Lower lobe of right lung (tissue), 2 donors: ENCODE measurements around the gene GCN1. TPM values are rescaled to one million over a fixed set of nuclear protein-coding genes. Genes with fewer than 3 reads are reported as not detected.
A peak's percentile ranks its signal among the peaks of the same experiment; 100 is the strongest.

Experiments used
- ATAC-seq, 2 donors: fragments of 200-7000 bp; cut with Tn5 transposase; one replicate each; pipeline ENCODE4 v1.9.1; 2020 to 2022; ENCODE audit warnings: mild to moderate bottlenecking in 2 of 2, moderate library complexity in 2 of 2
- DNase-seq: peaks from one replicate; pipeline ENCODE4 v3.0.0-alpha.2; 2020
- H3K27ac ChIP-seq: fragments of 200-600 bp; one replicate; pipeline ENCODE4 v1.8.0; 2022
- H3K27me3 ChIP-seq: fragments of 200-600 bp; one replicate; pipeline ENCODE4 v1.8.0; 2022; ENCODE audit warnings: low read depth
- H3K36me3 ChIP-seq: fragments of 200-600 bp; one replicate; pipeline ENCODE4 v1.8.0; 2022; ENCODE audit warnings: mild to moderate bottlenecking
- H3K4me1 ChIP-seq: fragments of 200-600 bp; one replicate; pipeline ENCODE4 v1.8.0; 2022
- H3K4me3 ChIP-seq: fragments of 200-600 bp; one replicate; pipeline ENCODE4 v1.8.0; 2022; ENCODE audit warnings: mild to moderate bottlenecking
- H3K9me3 ChIP-seq: fragments of 200-600 bp; one replicate; pipeline ENCODE4 v1.8.0; 2022
- CTCF ChIP-seq: fragments of 200-600 bp; IDR thresholded peaks from one replicate; pipeline ENCODE4 v1.8.0; 2022; ENCODE audit warnings: antibody characterized with exemption, mild to moderate bottlenecking
- intact Hi-C: fragments of 100-400 bp; cut with DNase I; formaldehyde crosslinking; loops from one replicate; pipeline ENCODE4 v1.11.0; 2022
- total RNA-seq: library from RNA; stranded (reverse); fragmentation: NEBNext Ultra II Directional; extraction: Animal tissue kit (Norgen Biotek cat#: 25700); gene quantifications from one replicate; pipeline ENCODE4 v1.2.1, GENCODE V29; 2021
- donor health status: DM: no; HTN: yes; CAD: no; lungs with severe emphysema.

The GCN1 gene
- total RNA-seq, 1 donor from 2014 or later: 73.6 TPM

GRCh38 chr12:120223458-120224303 lies 29.2 kb upstream of the GCN1 start:
- H3K4me1 ChIP-seq: peaks cover 52% of the 10 kb centered on the region
- TF ChIP-seq CTCF: no peak
- no peak for ATAC-seq
- peak overlapping the region; percentile 82 for H3K27ac ChIP-seq
- no peaks in the 10 kb centered on the region for H3K9me3 ChIP-seq
- no peaks in the 10 kb centered on the region for H3K27me3 ChIP-seq
- peak overlapping the region; percentile 46 for H3K4me3 ChIP-seq
- peaks cover 69% of the 10 kb centered on the region for H3K36me3 ChIP-seq
- intact Hi-C loops: no loop called here
- no peak for DNase-seq

GRCh38 chr12:120222288-120222832 lies 27.8 kb upstream of the GCN1 start:
- DNase-seq (no peak), ATAC-seq (no peak)
- peaks cover 82% of the 10 kb centered on the region for H3K36me3 ChIP-seq
- H3K4me1 ChIP-seq: peaks cover 39% of the 10 kb centered on the region
- no peaks in the 10 kb centered on the region for H3K27me3 ChIP-seq
- H3K9me3 ChIP-seq: no peaks in the 10 kb centered on the region
- intact Hi-C loops: no loop called here
- H3K4me3 ChIP-seq: no peak overlapping the region
- no peak for TF ChIP-seq CTCF
- H3K27ac ChIP-seq: no peak overlapping the region

- Histone ChIP-seq H3K4me1 (peaks cover 30% of the 10 kb centered on the region), H3K36me3 (peaks cover 83% of the 10 kb centered on the region), H3K27ac (no peak overlapping the region), H3K9me3 (no peaks in the 10 kb centered on the region), H3K4me3 (no peak overlapping the region), H3K27me3 (no peaks in the 10 kb centered on the region)
- no peak for TF ChIP-seq CTCF
- ATAC-seq (no peak), DNase-seq (no peak)
- intact Hi-C loops: no loop called here
Measured at GRCh38 chr12:120221576-120221900, 27.0 kb upstream of the GCN1 start.

GRCh38 chr12:120220838-120221575 lies 26.5 kb upstream of the GCN1 start:
- no peak for TF ChIP-seq CTCF
- ATAC-seq: no peak
- Histone ChIP-seq H3K9me3 (no peaks in the 10 kb centered on the region), H3K4me3 (no peak overlapping the region), H3K4me1 (peaks cover 25% of the 10 kb centered on the region), H3K27me3 (no peaks in the 10 kb centered on the region), H3K27ac (no peak overlapping the region), H3K36me3 (peaks cover 83% of the 10 kb centered on the region)
- no peak for DNase-seq
- intact Hi-C loops: no loop called here

- Histone ChIP-seq H3K36me3 (peaks cover 99% of the 10 kb centered on the region), H3K4me3 (no peak overlapping the region), H3K27ac (no peak overlapping the region), H3K9me3 (no peaks in the 10 kb centered on the region), H3K4me1 (peaks cover 7% of the 10 kb centered on the region), H3K27me3 (no peaks in the 10 kb centered on the region)
- TF ChIP-seq CTCF: no peak
- DNase-seq (no peak), ATAC-seq (no peak)
- intact Hi-C loops: no loop called here
Measured at GRCh38 chr12:120218680-120219606, 24.4 kb upstream of the GCN1 start.
